Stimulated activated CD4-positive, alpha-beta T cell treated with anti-CD3 and anti-CD28 coated beads, Interleukin-2, amount 100 ng/mL, for 4 hours (primary cell): Measurements from ENCODE around the gene BTBD9.

Source experiments
- DNase-seq: peaks from one replicate; pipeline ENCODE4 v3.0.0-alpha.2; 2020; ENCODE audit warnings: low read depth

The BTBD9 gene

DNA sequence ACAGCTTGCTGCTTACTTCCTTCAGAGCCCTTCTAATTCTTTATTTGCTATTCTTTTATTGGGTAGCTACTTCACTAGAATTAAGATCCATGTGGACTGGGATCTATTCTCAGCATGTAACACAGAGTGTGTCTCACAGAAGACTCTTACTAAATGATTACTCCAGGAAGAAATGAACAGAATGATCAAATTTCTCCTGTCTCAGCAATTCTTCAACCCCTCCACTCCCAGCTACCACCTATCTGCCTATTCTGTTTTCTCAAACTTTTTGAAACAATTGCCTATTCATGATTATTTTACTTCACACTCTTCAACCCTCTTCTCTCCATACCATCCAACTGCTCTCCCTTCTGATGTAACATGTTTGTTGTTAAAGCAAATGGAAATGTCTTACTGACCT, 132.6 kb downstream of the BTBD9 start:
- DNase-seq, result no peak

- DNase-seq, result no peak
Observed at GRCh38 chr6:38505826-38506225, 133.9 kb downstream of the BTBD9 start.

- no peak for DNase-seq
Observed at GRCh38 chr6:38504996-38505395, 134.7 kb downstream of the BTBD9 start.

- DNase-seq, result no peak
Observed at GRCh38 chr6:38503960-38504682, 135.6 kb downstream of the BTBD9 start.

DNA sequence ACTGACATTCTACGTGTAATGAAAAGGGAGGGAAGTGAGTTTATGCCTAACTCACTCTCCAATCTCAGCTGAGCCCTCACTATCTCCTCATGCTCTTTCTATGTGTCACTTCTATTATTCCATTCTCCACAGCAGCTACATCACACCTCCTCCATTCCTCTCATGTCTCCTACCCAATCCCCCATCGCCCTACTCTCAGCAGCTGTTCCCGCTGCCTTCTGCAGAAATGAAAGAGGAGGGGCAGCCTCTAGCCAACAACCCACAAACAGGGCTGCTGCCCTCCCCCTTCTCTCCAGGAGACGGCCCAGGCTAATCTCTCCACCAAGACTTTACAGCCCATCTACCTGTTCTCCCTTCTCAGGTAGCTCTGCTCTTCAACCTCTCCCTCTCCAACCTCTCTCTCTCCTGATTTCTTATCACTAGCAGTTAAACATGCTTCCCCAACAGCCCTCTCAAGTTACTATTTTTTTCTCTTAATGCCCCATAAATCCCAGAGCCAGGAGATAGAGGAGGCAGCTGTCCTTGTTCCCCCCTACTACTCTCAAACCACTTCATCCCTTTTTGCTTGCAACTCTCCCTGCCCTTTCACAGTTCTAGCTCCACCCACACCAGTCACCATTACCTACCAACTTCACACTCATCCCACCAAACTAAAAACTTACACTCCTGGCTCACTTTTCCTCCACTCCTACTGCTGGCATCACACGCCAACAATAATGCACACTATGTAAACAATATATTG, 136.5 kb downstream of the BTBD9 start:
- no peak for DNase-seq

GRCh38 chr6:38502423-38502822, 137.3 kb downstream of the BTBD9 start:
- DNase-seq, result no peak

- DNase-seq, result no peak
Observed at GRCh38 chr6:38501931-38502330, 137.8 kb downstream of the BTBD9 start.

GRCh38 chr6:38499529-38500096, 140.1 kb downstream of the BTBD9 start:
- no peak for DNase-seq

- DNase-seq, result no peak
Observed at GRCh38 chr6:38498805-38499445, 140.8 kb downstream of the BTBD9 start.

DNA sequence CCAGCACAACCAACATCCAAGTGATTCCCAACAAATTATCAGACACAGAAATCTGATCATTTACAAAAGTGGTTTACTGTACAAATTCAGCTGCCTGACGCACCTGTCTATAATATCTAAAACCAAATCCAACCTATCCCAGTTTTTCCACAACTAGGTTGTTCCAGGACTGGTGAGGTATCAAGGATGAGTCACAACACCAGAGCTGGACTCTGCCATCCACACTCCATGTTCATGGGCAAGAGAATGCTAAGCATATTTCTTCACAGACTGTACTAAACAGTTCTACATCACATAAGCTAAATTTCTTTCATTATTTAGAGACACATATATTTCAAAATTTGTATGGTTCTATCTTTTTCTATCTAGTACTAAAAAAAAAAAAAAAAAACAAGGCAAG, 141.6 kb downstream of the BTBD9 start:
- DNase-seq, result no peak

GRCh38 chr6:38497546-38497945, 142.2 kb downstream of the BTBD9 start:
- DNase-seq, result no peak

DNA sequence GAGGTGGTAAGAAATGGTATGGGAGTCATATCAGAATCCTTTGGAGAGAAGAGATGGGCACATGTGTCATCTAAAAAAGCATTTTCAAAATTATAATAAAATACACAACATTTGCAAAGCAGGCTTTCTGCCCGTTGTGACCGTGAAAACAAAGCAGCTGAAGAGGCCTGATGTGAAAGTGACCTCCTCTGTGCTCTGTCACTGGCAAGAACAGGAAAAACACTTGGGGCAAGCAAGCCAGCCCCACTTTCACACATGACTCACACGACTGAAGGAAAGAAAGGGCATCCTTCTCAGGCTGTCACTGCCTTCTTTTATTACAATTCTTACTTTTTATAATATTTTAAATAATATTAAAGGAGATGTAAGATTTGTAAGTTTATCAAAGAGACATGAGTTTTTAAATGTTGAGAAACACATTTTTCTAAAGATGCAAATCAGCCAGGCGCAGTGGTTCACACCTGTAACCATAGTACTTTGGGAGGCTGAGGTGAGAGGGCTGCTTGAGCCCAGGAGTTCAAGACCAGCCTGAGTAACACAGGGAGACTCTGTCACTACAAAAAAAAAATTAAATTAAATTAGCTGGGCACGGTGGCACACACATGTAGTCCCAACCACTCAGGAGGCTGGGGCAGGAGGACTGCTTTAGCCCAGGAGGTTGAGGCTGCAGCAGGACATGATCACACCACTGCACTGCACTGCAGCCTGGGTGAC, 143.7 kb downstream of the BTBD9 start:
- DNase-seq, result no peak

DNA sequence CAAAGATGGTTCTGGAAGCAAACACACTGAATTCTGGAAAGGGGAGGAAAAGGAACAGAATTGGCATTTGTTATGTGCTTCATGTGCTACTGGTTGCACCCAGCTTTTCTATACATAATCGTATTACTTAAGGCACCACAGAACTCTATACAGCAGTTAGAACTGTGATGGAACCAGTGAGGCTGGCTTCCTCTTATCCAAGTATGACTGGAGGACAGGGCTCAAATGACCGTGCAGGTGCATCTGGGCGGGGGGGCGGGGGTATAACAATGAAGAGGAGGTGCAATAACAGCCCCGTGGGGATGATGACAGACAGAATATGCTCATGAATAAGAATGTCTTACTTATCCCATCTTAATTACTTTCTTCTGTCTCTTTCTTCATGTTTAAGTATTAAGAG, 144.2 kb downstream of the BTBD9 start:
- DNase-seq, result no peak

DNA sequence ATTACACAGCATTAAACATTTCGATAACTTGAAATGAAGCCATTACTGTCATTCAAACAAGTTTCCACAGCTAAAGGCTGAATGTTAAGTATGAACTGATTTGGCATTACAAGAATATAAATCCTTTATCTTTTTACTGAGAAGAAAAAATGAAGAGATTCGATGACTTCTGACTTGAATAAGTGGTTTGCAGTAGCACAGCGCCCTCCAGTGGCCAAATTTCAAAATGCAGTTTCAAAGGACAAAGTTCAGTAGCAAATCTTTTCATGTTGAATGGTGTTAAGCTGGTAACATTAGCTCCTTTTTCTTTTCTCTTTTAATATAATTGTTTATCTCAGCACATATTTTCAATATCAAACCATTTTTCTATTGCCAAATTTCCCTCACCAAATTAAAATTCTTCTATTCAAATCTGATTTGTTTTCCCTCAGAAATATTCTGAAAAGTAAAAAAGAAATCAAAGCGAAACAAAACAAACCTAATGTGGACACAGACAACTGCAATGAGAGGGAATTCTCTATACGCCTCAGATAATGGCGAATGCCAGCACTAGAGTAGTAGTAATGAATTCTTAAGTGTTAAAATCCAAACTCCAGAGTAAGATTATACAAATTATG, 145.7 kb downstream of the BTBD9 start:
- DNase-seq, result peak; percentile 63

GRCh38 chr6:38492031-38492430, 147.7 kb downstream of the BTBD9 start:
- no peak for DNase-seq

DNA sequence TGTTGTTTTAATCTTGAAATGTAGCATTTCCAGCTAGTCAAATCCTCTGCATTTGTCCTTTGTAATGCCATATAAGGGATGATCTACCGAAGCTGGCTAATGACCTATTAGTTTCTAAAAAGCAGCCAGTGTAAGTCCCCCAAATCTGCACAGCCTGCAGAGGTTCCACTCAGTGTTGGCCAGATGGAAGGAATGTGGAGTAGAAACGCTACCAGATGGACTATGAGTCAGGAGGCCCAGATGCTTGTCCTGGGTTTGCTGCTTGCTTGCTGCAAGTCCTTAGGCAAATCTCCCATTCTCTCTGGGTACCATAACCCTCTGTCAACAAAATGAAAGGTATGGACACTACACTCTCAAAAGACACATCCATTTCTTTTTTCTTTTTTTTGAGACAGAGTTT, 149.8 kb downstream of the BTBD9 start:
- DNase-seq, result no peak

- no peak for DNase-seq
Observed at GRCh38 chr6:38487423-38487822, 152.3 kb downstream of the BTBD9 start.

- no peak for DNase-seq
Observed at GRCh38 chr6:38485488-38485887, 154.2 kb downstream of the BTBD9 start.

DNA sequence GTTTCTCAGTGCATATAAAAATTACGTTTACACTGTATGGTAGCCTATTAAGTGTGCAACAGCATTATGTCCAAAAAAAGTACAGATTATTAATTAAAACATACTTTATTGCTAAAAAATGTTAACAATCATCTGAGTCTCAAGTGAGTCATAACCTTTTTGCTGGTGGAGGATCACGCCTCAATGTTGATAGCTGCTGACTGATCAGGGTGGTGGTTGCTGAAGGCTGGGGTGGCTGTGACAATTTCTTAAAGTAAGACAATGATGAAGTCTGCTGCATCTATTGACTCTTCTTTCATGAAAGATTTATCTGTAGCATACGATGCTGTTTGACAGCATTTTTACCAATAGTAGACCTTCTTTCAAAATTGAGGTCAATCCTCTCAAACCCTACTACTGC, 155.1 kb downstream of the BTBD9 start:
- no peak for DNase-seq

DNA sequence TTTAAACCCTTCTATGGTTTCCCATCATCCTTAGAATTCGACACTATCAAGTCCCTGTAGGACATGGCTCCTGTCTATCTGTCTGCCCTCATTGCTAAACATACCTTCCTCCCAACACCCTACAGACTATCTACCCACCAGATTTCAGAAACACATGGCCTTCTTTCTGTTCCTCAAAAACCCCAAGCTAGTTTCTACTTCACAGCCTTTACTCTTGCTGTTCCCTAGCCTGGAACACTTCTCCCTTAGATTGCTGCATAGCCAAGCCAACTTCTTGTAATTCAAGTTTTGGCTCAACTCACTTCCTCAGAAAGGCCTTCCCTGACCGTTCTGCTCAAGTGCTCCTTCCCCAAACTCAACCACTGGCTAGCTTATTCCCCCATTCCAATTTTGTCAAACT, 156.2 kb downstream of the BTBD9 start:
- DNase-seq, result no peak

GRCh38 chr6:38482466-38482865, 157.3 kb downstream of the BTBD9 start:
- no peak for DNase-seq

- no peak for DNase-seq
Observed at GRCh38 chr6:38481851-38482250, 157.9 kb downstream of the BTBD9 start.
